ENCODE measurements around the gene ADGRV1.

Gene ADGRV1

DNA sequence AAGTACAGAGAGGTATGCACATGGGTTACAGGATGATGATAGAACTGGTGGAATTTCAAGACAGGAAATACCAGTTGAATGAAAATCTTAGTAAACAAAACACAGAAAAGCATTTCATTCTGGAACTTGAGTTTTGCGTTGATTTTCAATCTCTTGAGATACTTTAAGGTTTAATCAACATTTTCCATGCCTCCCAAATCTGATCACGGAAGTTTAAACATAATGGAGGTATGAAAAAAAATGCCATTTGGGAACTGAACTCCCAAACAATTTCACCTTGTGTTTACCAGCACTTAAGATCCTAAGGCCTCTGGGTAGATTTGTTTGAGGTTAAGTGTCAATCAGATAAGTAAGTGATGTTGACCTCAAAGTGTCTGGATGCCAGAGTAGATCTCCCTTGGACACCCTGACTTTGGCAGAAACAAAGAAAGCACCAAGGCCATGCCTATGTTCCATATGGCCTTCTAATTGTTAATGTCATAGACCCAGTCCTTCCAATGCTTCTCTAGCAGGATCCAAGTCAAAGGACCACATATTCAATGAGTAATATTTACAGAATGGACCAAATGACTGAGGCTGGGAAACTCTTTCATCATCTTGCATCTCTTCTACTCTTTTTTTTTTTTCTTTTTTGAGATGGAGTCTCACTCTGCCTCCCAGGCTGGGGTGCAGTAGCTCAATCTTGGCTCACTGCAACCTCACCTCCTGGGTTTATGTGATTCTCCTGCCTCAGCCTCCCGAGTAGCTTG lies 607.6 kb downstream of the ADGRV1 start:
- DNase-seq = peak; percentile 23 to 85
- no peak overlapping the region for H3K18ac ChIP-seq (ENCODE audit: low read length)
- H2BK120ac ChIP-seq (ENCODE audit: insufficient read depth, low read length, poor library complexity) = peak overlapping the region; percentile 46
- peaks cover 12 to 16% of the 10 kb centered on the region in 2 experiments for H3K4me1 ChIP-seq (ENCODE audit: control insufficient read depth in 1 of 2, insufficient read depth in 2 of 2, low read length in 2 of 2)
- no peak overlapping the region for H3K23ac ChIP-seq (ENCODE audit: low read length)
- H3K14ac ChIP-seq (ENCODE audit: low read length) = no peak overlapping the region
- H4K12ac ChIP-seq (ENCODE audit: low read depth, low read length) = no peak overlapping the region
- H4K8ac ChIP-seq (ENCODE audit: low read depth, low read length) = no peak overlapping the region
- whole genome bisulfite sequencing (ENCODE audit: extremely low coverage, insufficient coverage, insufficient read length) = no CpG with 5 or more reads among the region's 3 CpGs
- H3K36me3 ChIP-seq (ENCODE audit: control insufficient read depth in 1 of 2, insufficient read depth in 2 of 2, low read length in 2 of 2) = no peaks in the 10 kb centered on the region
- H2AK5ac ChIP-seq (ENCODE audit: low read length) = peak overlapping the region; percentile 83
- no peaks in the 10 kb centered on the region for H3K27me3 ChIP-seq (ENCODE audit: insufficient read depth, low read length)
- no peak overlapping the region for H2AFZ ChIP-seq (ENCODE audit: insufficient read depth, low read length, poor library complexity)
- peak overlapping the region; percentile 27 for H2BK5ac ChIP-seq (ENCODE audit: low read depth, low read length, poor library complexity)
- H3K4me2 ChIP-seq (ENCODE audit: low read length) = no peak overlapping the region
- peak overlapping the region; percentile 33 for H4K91ac ChIP-seq (ENCODE audit: low read depth, low read length)
- no peaks in the 10 kb centered on the region for H3K9me3 ChIP-seq (ENCODE audit: insufficient read depth, low read depth, low read length)
- no peak overlapping the region for H3K9ac ChIP-seq (ENCODE audit: low read length)
- H3K79me1 ChIP-seq (ENCODE audit: low read length) = peaks cover 13% of the 10 kb centered on the region
- H3K4me3 ChIP-seq (ENCODE audit: low read depth, low read length) = no peak overlapping the region
- no peak overlapping the region for H3K4ac ChIP-seq (ENCODE audit: low read depth, low read length)
- H3K27ac ChIP-seq (ENCODE audit: low read depth, low read length) = peak overlapping the region; percentile 39
- no peaks in the 10 kb centered on the region for H3K79me2 ChIP-seq (ENCODE audit: control insufficient read depth, insufficient read depth, low read length, poor library complexity)
- H2BK12ac ChIP-seq (ENCODE audit: low read length) = peak overlapping the region; percentile 92

DNA sequence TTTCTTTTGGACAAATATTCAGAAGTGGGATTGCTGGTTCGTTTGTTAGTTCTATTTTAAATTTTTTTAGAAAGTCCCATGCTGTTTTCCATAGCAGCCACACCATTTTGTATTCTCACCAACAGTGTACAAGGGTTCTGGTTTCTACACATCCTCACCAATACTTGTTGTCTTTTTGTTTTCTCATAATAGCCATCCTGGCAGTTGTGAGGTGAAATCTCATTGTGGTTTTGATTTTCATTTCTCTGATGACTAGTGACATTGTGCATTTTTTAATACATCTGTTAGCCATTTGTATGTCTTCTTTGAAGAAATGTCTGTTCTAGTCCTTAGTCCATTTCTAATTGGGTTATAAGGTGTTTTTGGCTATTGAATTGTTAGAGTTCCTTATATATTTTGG lies 610.3 kb downstream of the ADGRV1 start:
- Histone ChIP-seq H3K27ac (ENCODE audit: low read depth, low read length) (no peak overlapping the region), H3K14ac (ENCODE audit: low read length) (no peak overlapping the region), H3K79me2 (ENCODE audit: control insufficient read depth, insufficient read depth, low read length, poor library complexity) (no peaks in the 10 kb centered on the region), H3K23ac (ENCODE audit: low read length) (no peak overlapping the region), H4K12ac (ENCODE audit: low read depth, low read length) (no peak overlapping the region), H3K36me3 (ENCODE audit: control insufficient read depth in 1 of 2, insufficient read depth in 2 of 2, low read length in 2 of 2) (no peaks in the 10 kb centered on the region), H2AK5ac (ENCODE audit: low read length) (no peak overlapping the region), H3K4me1 (ENCODE audit: control insufficient read depth in 1 of 2, insufficient read depth in 2 of 2, low read length in 2 of 2) (peaks cover 4% of the 10 kb centered on the region in 2 experiments), H3K4me3 (ENCODE audit: low read depth, low read length) (no peak overlapping the region), H2BK12ac (ENCODE audit: low read length) (no peak overlapping the region), H4K8ac (ENCODE audit: low read depth, low read length) (no peak overlapping the region), H3K79me1 (ENCODE audit: low read length) (peaks cover 3% of the 10 kb centered on the region), H3K9me3 (ENCODE audit: insufficient read depth, low read depth, low read length) (no peaks in the 10 kb centered on the region), H2BK120ac (ENCODE audit: insufficient read depth, low read length, poor library complexity) (no peak overlapping the region), H3K18ac (ENCODE audit: low read length) (no peak overlapping the region), H3K9ac (ENCODE audit: low read length) (no peak overlapping the region), H3K4me2 (ENCODE audit: low read length) (no peak overlapping the region), H3K27me3 (ENCODE audit: insufficient read depth, low read length) (no peaks in the 10 kb centered on the region), H4K91ac (ENCODE audit: low read depth, low read length) (no peak overlapping the region), H2BK5ac (ENCODE audit: low read depth, low read length, poor library complexity) (no peak overlapping the region), H3K4ac (ENCODE audit: low read depth, low read length) (no peak overlapping the region), H2AFZ (ENCODE audit: insufficient read depth, low read length, poor library complexity) (no peak overlapping the region)
- DNase-seq = no peak
- WGBS (ENCODE audit: extremely low coverage, insufficient coverage, insufficient read length) = no CpG with 5 or more reads among the region's 1 CpG

DNA sequence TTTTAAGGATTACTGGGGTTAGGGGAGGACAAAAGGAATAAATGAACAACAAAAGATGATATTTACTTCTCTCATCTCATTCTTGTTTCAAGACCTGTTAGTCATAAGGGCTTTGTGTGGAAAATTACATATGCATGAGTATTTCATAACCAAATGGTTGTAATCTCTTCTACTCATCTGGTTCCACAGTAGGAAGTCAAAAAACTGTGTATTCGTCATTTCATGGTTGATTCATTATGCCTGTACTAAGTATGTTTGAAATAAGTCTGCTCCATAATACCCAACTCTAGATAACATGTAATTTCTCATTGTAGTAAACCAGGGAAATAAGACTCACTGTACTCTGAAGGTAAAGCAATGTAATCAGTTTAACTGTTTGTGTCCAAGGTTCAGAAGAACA lies 611.7 kb downstream of the ADGRV1 start:
- Histone ChIP-seq H2BK120ac (ENCODE audit: insufficient read depth, low read length, poor library complexity) (no peak overlapping the region), H3K4me1 (ENCODE audit: control insufficient read depth in 1 of 2, insufficient read depth in 2 of 2, low read length in 2 of 2) (peaks cover 4% of the 10 kb centered on the region in 2 experiments), H3K79me1 (ENCODE audit: low read length) (peaks cover 3% of the 10 kb centered on the region), H3K9ac (ENCODE audit: low read length) (no peak overlapping the region), H3K79me2 (ENCODE audit: control insufficient read depth, insufficient read depth, low read length, poor library complexity) (no peaks in the 10 kb centered on the region), H3K4ac (ENCODE audit: low read depth, low read length) (no peak overlapping the region), H3K4me3 (ENCODE audit: low read depth, low read length) (no peak overlapping the region), H4K12ac (ENCODE audit: low read depth, low read length) (no peak overlapping the region), H2BK5ac (ENCODE audit: low read depth, low read length, poor library complexity) (no peak overlapping the region), H4K91ac (ENCODE audit: low read depth, low read length) (no peak overlapping the region), H4K8ac (ENCODE audit: low read depth, low read length) (no peak overlapping the region), H2BK12ac (ENCODE audit: low read length) (no peak overlapping the region), H2AFZ (ENCODE audit: insufficient read depth, low read length, poor library complexity) (no peak overlapping the region), H3K23ac (ENCODE audit: low read length) (no peak overlapping the region), H2AK5ac (ENCODE audit: low read length) (no peak overlapping the region), H3K9me3 (ENCODE audit: insufficient read depth, low read depth, low read length) (no peaks in the 10 kb centered on the region), H3K4me2 (ENCODE audit: low read length) (no peak overlapping the region), H3K36me3 (ENCODE audit: control insufficient read depth in 1 of 2, insufficient read depth in 2 of 2, low read length in 2 of 2) (no peaks in the 10 kb centered on the region), H3K27ac (ENCODE audit: low read depth, low read length) (no peak overlapping the region), H3K27me3 (ENCODE audit: insufficient read depth, low read length) (no peaks in the 10 kb centered on the region), H3K14ac (ENCODE audit: low read length) (no peak overlapping the region), H3K18ac (ENCODE audit: low read length) (no peak overlapping the region)
- peak in 1 of 2 donors; percentile 54 for DNase-seq
- no CpG with 5 or more reads among the region's 1 CpG for WGBS (ENCODE audit: extremely low coverage, insufficient coverage, insufficient read length)

- H3K79me2 ChIP-seq (ENCODE audit: control insufficient read depth, insufficient read depth, low read length, poor library complexity) = no peaks in the 10 kb centered on the region
- H3K9me3 ChIP-seq (ENCODE audit: insufficient read depth, low read depth, low read length) = no peaks in the 10 kb centered on the region
- H3K4me2 ChIP-seq (ENCODE audit: low read length) = no peak overlapping the region
- H3K79me1 ChIP-seq (ENCODE audit: low read length) = peaks cover 3% of the 10 kb centered on the region
- H2BK5ac ChIP-seq (ENCODE audit: low read depth, low read length, poor library complexity) = no peak overlapping the region
- no peak overlapping the region for H3K27ac ChIP-seq (ENCODE audit: low read depth, low read length)
- H2BK120ac ChIP-seq (ENCODE audit: insufficient read depth, low read length, poor library complexity) = no peak overlapping the region
- no peak overlapping the region for H3K14ac ChIP-seq (ENCODE audit: low read length)
- no peak overlapping the region for H3K9ac ChIP-seq (ENCODE audit: low read length)
- DNase-seq = no peak
- no CpG with 5 or more reads among the region's 2 CpGs for WGBS (ENCODE audit: extremely low coverage, insufficient coverage, insufficient read length)
- no peak overlapping the region for H4K12ac ChIP-seq (ENCODE audit: low read depth, low read length)
- H3K4me3 ChIP-seq (ENCODE audit: low read depth, low read length) = no peak overlapping the region
- H3K4ac ChIP-seq (ENCODE audit: low read depth, low read length) = no peak overlapping the region
- H2BK12ac ChIP-seq (ENCODE audit: low read length) = no peak overlapping the region
- H3K23ac ChIP-seq (ENCODE audit: low read length) = no peak overlapping the region
- peaks cover 4 to 6% of the 10 kb centered on the region in 2 experiments for H3K4me1 ChIP-seq (ENCODE audit: control insufficient read depth in 1 of 2, insufficient read depth in 2 of 2, low read length in 2 of 2)
- H3K18ac ChIP-seq (ENCODE audit: low read length) = no peak overlapping the region
- no peak overlapping the region for H2AFZ ChIP-seq (ENCODE audit: insufficient read depth, low read length, poor library complexity)
- no peak overlapping the region for H4K8ac ChIP-seq (ENCODE audit: low read depth, low read length)
- no peak overlapping the region for H2AK5ac ChIP-seq (ENCODE audit: low read length)
- no peak overlapping the region for H4K91ac ChIP-seq (ENCODE audit: low read depth, low read length)
- no peaks in the 10 kb centered on the region for H3K36me3 ChIP-seq (ENCODE audit: control insufficient read depth in 1 of 2, insufficient read depth in 2 of 2, low read length in 2 of 2)
- H3K27me3 ChIP-seq (ENCODE audit: insufficient read depth, low read length) = no peaks in the 10 kb centered on the region
These were observed 612.7 kb downstream of the ADGRV1 start for GRCh38 chr5:91171322-91171721.

Data from trophoblast cell (in vitro differentiated cells and primary cell).